ENCODE data around the gene HOXD8.
A peak's percentile ranks its signal among the peaks of the same experiment; 100 is the strongest.

The HOXD8 gene

DNA sequence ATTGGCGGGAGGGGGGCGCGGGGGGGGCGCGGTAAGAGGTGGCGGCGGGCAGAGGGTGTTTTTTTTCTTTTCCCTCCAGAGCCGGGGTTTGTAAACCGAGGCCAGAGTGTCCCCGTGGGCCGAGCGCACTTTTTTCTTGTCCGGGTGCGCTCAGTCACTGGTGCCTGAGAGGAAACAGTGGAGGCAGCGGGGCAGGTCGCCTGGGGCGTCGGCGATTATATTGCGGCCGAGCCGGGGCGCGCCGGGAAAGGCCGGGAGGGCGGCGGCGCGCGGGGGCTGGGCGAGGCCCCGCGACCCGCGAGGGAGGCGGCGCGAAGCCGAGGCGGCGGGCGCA lies 275 bp downstream of the HOXD8 start:
- DNase-seq (ENCODE audit: low read depth in 2 of 2, low spot score in 1 of 2): no peak

GRCh38 chr2:176130147-176130956 lies 847 bp downstream of the HOXD8 start:
- DNase-seq (ENCODE audit: low read depth in 2 of 2, low spot score in 1 of 2): no peak

DNA sequence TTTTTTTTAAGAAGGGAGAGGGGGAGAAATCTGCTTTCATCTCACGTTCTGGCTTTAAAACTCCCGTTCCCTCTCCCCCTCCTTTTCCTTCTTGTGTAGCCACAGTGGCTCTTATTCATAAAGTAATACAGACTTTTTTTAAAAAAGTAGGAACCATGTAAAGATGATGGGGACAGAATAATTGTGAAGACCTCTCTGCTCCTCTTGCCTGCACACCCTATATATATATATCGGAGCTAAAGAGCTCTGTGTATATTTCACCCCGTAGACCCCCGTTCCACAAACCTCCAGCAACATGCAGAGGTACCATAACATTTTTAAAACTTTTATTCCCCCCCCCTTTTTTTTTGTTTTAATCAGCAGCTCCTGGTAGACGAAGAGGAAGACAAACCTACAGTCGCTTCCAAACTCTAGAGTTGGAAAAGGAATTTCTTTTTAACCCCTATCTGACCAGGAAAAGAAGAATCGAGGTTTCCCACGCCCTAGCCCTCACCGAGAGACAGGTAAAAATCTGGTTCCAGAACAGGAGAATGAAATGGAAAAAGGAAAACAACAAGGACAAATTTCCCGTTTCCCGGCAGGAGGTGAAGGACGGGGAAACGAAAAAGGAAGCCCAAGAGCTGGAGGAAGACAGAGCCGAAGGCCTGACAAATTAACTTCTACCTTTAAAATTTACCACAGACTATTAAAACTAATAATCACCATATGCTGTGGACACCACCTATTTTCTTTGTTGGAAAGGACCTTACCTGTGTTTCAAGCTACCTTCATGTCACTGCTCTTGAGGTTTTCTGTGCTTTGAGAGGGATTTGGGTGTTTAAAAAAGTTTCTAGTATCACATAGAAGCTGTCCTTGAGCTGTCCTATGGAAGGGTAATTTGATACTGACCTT lies 1.7 kb downstream of the HOXD8 start:
- DNase-seq (ENCODE audit: low read depth in 2 of 2, low spot score in 1 of 2): no peak

GRCh38 chr2:176131848-176132158 lies 2.3 kb downstream of the HOXD8 start:
- no peak for DNase-seq (ENCODE audit: low read depth in 2 of 2, low spot score in 1 of 2)

DNA sequence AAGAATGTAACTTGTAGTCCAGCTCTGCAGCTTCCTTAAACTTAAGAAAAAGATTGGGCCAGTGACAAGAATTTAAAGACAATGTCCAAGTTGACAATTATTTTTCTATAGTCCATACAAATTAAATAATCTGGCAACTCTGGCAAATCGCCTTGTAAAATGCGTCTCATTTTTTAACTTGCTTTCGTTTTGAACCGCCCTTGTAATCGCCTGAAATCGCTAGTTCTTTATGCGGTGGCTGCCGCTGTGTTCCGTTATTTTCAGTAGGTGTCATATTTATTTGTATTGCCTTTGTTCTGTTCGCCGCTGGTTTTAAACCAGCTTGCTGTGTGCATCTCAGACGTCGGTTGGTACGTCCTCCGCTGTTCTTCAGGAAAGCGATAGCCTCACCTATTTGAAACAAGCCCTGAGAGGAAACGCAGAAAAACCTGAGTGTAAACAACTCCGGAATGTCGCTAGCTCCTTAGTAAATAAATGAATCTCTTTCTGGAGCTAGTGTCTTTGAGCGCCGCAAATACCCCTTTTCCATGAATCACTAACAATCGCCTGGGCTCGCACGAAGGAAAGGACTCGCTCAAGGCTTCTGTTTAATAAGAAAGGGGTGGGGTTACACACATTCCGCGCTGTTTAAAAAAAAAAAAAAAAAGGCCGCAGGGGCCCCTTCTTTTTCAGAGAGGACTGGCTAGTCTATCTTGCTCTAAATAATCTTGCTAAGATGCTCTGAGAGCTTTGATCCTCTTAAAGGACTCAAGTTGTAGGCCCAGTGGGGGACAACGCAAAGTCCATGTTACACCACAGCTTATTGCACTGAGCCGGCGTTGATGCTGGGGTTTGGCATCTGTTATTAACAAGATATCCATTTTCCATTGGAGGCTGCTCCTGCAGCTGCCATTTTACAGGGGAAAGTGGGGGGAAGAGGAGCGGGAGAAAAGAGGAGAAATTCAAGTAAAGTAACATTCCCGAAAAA lies 3.0 kb downstream of the HOXD8 start:
- DNase-seq (ENCODE audit: low read depth in 2 of 2, low spot score in 1 of 2): no peak

- DNase-seq (ENCODE audit: low read depth in 2 of 2, low spot score in 1 of 2): no peak
Measured at GRCh38 chr2:176133389-176133788, 3.9 kb downstream of the HOXD8 start.

GRCh38 chr2:176134035-176134434 lies 4.5 kb downstream of the HOXD8 start:
- DNase-seq (ENCODE audit: low read depth in 2 of 2, low spot score in 1 of 2): no peak

- DNase-seq (ENCODE audit: low read depth in 2 of 2, low spot score in 1 of 2): no peak
Measured at GRCh38 chr2:176135035-176135440, 5.5 kb downstream of the HOXD8 start.

GRCh38 chr2:176136374-176137251 lies 7.1 kb downstream of the HOXD8 start:
- DNase-seq (ENCODE audit: low read depth in 2 of 2, low spot score in 1 of 2): no peak

DNA sequence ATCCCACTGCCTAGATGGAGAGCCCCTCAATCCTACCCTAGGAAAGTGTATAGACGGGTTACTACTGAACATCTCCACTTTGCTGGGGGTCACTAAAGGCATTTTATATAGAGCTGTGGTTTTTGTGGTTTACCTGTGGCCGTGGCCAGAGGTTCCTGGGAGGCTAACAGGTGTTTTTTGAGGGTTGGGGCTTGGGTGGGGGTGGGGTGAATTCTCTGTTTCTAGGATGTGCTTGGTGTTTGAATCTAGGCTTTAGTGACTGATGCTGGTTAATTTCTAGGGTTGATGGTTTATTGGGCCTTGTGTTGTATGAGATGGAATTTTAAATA lies 7.7 kb downstream of the HOXD8 start:
- no peak for DNase-seq (ENCODE audit: low read depth in 2 of 2, low spot score in 1 of 2)

- DNase-seq (ENCODE audit: low read depth in 2 of 2, low spot score in 1 of 2): no peak
Measured at GRCh38 chr2:176137906-176138305, 8.4 kb downstream of the HOXD8 start.

- no peak for DNase-seq (ENCODE audit: low read depth in 2 of 2, low spot score in 1 of 2)
Measured at GRCh38 chr2:176138526-176138922, 9.0 kb downstream of the HOXD8 start.

DNA sequence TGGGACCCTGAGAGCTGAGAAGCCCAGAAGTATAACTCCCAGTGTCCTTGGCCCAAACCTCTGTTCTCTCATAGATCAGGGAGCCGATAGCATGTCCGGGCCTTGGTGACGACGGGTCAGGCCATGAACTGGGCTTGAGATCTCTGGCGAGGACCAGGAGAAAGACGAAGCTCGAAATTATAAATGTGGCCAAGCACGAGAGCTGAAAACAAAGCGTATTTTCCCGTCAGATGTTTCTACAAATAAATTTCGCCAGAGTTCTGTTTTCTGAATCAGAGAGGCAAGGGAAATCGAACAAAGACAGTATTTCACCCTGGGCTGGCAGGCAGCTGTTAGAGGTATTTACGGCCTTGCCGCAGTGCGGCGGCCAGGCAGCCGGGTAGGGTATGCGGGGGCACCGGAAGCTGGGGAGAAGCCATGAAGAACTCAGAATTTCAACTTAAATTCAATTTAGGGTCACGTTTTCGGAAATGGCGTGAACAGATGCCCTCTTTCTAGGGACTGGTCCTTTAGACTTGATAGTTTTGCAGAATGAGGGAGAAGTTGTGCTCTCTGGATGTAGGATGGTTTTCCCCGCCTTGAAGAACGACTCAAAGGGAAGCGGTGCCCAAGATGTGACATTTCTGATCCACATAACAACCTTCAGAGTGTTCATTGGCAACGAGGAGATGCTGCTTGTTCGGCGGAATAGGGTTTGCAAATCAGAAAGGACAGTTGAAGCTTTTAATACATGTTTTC lies 9.6 kb downstream of the HOXD8 start:
- DNase-seq (ENCODE audit: low read depth in 2 of 2, low spot score in 1 of 2): no peak

DNA sequence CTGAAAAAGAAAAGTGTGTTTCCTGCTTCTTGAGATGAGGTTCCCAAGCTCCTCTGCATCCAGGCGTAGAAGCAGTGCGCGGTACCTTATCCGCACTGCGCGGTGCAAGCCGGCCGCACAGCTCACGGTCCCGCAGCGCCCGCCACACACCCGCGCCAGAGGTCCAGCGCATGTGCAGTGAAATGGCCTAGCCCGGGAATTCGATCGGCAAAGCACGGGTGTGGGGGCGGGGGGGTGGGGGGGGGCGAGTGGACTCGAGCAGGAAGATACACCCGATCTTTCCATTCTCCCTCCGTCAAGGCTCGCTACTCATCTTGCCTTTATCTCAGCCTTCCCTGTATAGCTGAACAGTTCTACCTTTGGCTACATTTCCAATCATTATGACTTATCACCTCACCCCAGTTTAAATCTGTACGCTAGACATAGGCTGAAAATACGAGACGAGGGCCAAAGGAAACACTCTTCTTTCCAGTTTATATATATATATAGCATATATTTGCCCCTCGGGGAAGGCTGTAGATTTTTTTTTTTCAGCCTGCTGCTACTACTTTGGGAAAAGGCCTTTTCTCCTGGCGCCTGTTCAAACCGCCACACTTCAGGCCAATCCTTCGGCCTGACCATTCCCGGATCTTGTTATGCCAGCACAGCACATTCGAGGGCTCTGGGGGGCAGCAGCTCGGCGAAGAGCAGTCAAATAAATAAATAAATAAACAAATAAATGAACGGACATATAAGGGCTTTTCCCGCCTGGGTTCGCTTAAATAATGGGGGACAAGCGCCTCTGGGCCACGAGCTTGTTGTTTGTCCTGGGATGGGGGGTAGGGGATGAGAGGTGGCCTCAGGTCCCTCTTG lies 10.4 kb downstream of the HOXD8 start:
- DNase-seq (ENCODE audit: low read depth in 2 of 2, low spot score in 1 of 2): no peak

- peak; percentile 32 to 41 for DNase-seq (ENCODE audit: low read depth in 2 of 2, low spot score in 1 of 2)
Measured at GRCh38 chr2:176140513-176141317, 11.2 kb downstream of the HOXD8 start.

- no peak for DNase-seq (ENCODE audit: low read depth in 2 of 2, low spot score in 1 of 2)
Measured at GRCh38 chr2:176142281-176142680, 12.8 kb downstream of the HOXD8 start.

- no peak for DNase-seq (ENCODE audit: low read depth in 2 of 2, low spot score in 1 of 2)
Measured at GRCh38 chr2:176145085-176145969, 15.8 kb downstream of the HOXD8 start.
